Mesothelial cell of epicardium (in vitro differentiated cells): ENCODE measurements around the gene SMYD1. TPM values are rescaled to one million over a fixed set of nuclear protein-coding genes. Genes with fewer than 3 reads are reported as not detected.

Source experiments
- DNase-seq, 2 experiments: peaks; one replicate each; pipeline ENCODE4 v3.0.0; 2021; ENCODE audit warnings: low spot score in 2 of 2; ENCODE audit not compliant: unreplicated experiment in 2 of 2
- H3K27ac Mint-ChIP-seq: 2 replicates; pipeline ENCODE4 v1.8.0; 2021; ENCODE audit warnings: mixed read lengths
- H3K27me3 Mint-ChIP-seq: 2 replicates; pipeline ENCODE4 v1.8.0; 2021; ENCODE audit warnings: low read depth, mixed read lengths
- H3K36me3 Mint-ChIP-seq: 2 replicates; pipeline ENCODE4 v1.8.0; 2021; ENCODE audit warnings: mixed read lengths
- H3K4me1 Mint-ChIP-seq: 2 replicates; pipeline ENCODE4 v1.8.0; 2021; ENCODE audit warnings: mixed read lengths
- H3K4me3 Mint-ChIP-seq: 2 replicates; pipeline ENCODE4 v1.8.0; 2021; ENCODE audit warnings: mild to moderate bottlenecking, moderate library complexity, mixed read lengths
- H3K9me3 Mint-ChIP-seq: 2 replicates; pipeline ENCODE4 v1.8.0; 2021; ENCODE audit warnings: mixed read lengths
- total RNA-seq: library from RNA; stranded (reverse); gene quantifications from 3 replicates; pipeline ENCODE4 v1.2.1, GENCODE V29; 2021
- TF ChIP-seq, protein P1 (sequence below): fragments of 200-600 bp; sonication (generic); IDR thresholded peaks from one replicate; pipeline ENCODE4 v1.5.0; 2021; ENCODE audit warnings: antibody characterized with exemption; ENCODE audit not compliant: unreplicated experiment

Gene SMYD1
- total RNA-seq, 1 donor from 2014 or later = not detected

- H3K4me1 Mint-ChIP-seq = no peaks in the 10 kb centered on the region
- H3K36me3 Mint-ChIP-seq = no peaks in the 10 kb centered on the region
- TF ChIP-seq, protein P1, sequence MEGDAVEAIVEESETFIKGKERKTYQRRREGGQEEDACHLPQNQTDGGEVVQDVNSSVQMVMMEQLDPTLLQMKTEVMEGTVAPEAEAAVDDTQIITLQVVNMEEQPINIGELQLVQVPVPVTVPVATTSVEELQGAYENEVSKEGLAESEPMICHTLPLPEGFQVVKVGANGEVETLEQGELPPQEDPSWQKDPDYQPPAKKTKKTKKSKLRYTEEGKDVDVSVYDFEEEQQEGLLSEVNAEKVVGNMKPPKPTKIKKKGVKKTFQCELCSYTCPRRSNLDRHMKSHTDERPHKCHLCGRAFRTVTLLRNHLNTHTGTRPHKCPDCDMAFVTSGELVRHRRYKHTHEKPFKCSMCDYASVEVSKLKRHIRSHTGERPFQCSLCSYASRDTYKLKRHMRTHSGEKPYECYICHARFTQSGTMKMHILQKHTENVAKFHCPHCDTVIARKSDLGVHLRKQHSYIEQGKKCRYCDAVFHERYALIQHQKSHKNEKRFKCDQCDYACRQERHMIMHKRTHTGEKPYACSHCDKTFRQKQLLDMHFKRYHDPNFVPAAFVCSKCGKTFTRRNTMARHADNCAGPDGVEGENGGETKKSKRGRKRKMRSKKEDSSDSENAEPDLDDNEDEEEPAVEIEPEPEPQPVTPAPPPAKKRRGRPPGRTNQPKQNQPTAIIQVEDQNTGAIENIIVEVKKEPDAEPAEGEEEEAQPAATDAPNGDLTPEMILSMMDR = no peak
- H3K27ac Mint-ChIP-seq = no peak overlapping the region
- no peak overlapping the region for H3K4me3 Mint-ChIP-seq
- peaks cover 67% of the 10 kb centered on the region for H3K27me3 Mint-ChIP-seq
- no peaks in the 10 kb centered on the region for H3K9me3 Mint-ChIP-seq
- no peak for DNase-seq
These were observed 55.7 kb downstream of the SMYD1 start for GRCh38 chr2:88123164-88123974.

- H3K27me3 Mint-ChIP-seq = peaks cover 67% of the 10 kb centered on the region
- no peak overlapping the region for H3K4me3 Mint-ChIP-seq
- DNase-seq = no peak
- H3K4me1 Mint-ChIP-seq = no peaks in the 10 kb centered on the region
- TF ChIP-seq, protein P1 = no peak
- H3K36me3 Mint-ChIP-seq = no peaks in the 10 kb centered on the region
- no peak overlapping the region for H3K27ac Mint-ChIP-seq
- H3K9me3 Mint-ChIP-seq = no peaks in the 10 kb centered on the region
These were observed 56.6 kb downstream of the SMYD1 start for GRCh38 chr2:88123975-88124917.

DNA sequence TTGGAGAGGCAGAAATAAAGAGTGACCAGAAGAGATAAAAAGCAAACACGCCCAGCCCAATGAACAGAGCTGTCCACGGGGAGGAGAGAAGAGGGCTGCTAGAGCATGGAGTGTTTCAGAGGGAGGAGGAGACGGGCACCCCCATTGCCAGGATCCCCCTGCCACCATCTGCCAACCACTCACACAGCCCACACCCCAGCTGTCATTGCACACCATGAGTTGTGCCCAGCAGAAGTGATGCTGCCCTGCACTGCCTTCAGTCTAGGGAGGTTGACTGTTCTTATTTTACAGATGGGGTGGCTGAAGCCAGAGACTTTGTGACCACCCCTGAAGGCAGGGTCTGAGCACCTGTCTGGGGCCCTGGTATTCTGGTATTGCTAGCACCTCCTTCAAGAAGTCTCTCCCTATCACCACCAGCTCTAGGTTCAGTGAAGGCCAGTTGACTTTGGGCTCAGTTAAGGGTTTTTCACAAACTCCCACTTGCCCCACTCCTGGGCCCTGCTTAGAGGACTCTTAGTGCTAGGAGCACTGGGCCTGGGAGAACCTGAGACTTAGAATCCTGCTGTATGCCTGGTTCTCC is 57.8 kb downstream of the SMYD1 start:
- TF ChIP-seq, protein P1 = no peak
- Mint-ChIP-seq H3K36me3 (no peaks in the 10 kb centered on the region), H3K4me3 (no peak overlapping the region), H3K4me1 (no peaks in the 10 kb centered on the region), H3K9me3 (no peaks in the 10 kb centered on the region), H3K27me3 (peaks cover 68% of the 10 kb centered on the region), H3K27ac (no peak overlapping the region)
- no peak for DNase-seq

- DNase-seq = no peak
- H3K36me3 Mint-ChIP-seq = no peaks in the 10 kb centered on the region
- H3K4me1 Mint-ChIP-seq = no peaks in the 10 kb centered on the region
- H3K27ac Mint-ChIP-seq = no peak overlapping the region
- H3K9me3 Mint-ChIP-seq = no peaks in the 10 kb centered on the region
- no peak overlapping the region for H3K4me3 Mint-ChIP-seq
- H3K27me3 Mint-ChIP-seq = peaks cover 68% of the 10 kb centered on the region
- TF ChIP-seq, protein P1 = no peak
These were observed 58.5 kb downstream of the SMYD1 start for GRCh38 chr2:88125924-88126771.
